GM19328 (cell line): ENCODE measurements around the gene FBLN1.
"Not testable (repeated sequence)": the region's sequence is repeated elsewhere in the genome, so short reads cannot be mapped to it uniquely, and the experiment has no call there.

Experiments used
- ATAC-seq: cut with Tn5 transposase; IDR thresholded peaks from one replicate; pipeline ENCODE4 v1.9.1; 2021; ENCODE audit warnings: mild to moderate bottlenecking, moderate library complexity; ENCODE audit not compliant: unreplicated experiment

FBLN1 gene

GRCh38 chr22:45600790-45601730 lies 98.4 kb downstream of the FBLN1 start:
- no peak for ATAC-seq

- no peak for ATAC-seq
These were observed 99.5 kb downstream of the FBLN1 start for GRCh38 chr22:45602004-45602733.

- no peak for ATAC-seq
These were observed 100.3 kb downstream of the FBLN1 start for GRCh38 chr22:45602824-45603595.

- ATAC-seq = no peak
These were observed 100.9 kb downstream of the FBLN1 start for GRCh38 chr22:45603619-45604018.

GRCh38 chr22:45608045-45608444 lies 105.4 kb downstream of the FBLN1 start:
- not testable (repeated sequence) for ATAC-seq

GRCh38 chr22:45608763-45609180 lies 106.1 kb downstream of the FBLN1 start:
- ATAC-seq = no peak

GRCh38 chr22:45612451-45612901 lies 109.8 kb downstream of the FBLN1 start:
- no peak for ATAC-seq

GRCh38 chr22:45612940-45613339 lies 110.3 kb downstream of the FBLN1 start:
- ATAC-seq = no peak

GRCh38 chr22:45615364-45615763 lies 112.7 kb downstream of the FBLN1 start:
- no peak for ATAC-seq

- ATAC-seq = no peak
These were observed 113.7 kb downstream of the FBLN1 start for GRCh38 chr22:45616432-45616831.

GRCh38 chr22:45617948-45618347 lies 115.3 kb downstream of the FBLN1 start:
- ATAC-seq = no peak

- ATAC-seq = no peak
These were observed 118.0 kb downstream of the FBLN1 start for GRCh38 chr22:45620706-45621105.

- no peak for ATAC-seq
These were observed 119.3 kb downstream of the FBLN1 start for GRCh38 chr22:45621836-45622600.

- not testable (repeated sequence) for ATAC-seq
These were observed 120.9 kb downstream of the FBLN1 start for GRCh38 chr22:45623464-45624145.

GRCh38 chr22:45626198-45626651 lies 123.5 kb downstream of the FBLN1 start:
- ATAC-seq = no peak

- ATAC-seq = no peak
These were observed 125.0 kb downstream of the FBLN1 start for GRCh38 chr22:45627489-45628233.

GRCh38 chr22:45628515-45628914 lies 125.8 kb downstream of the FBLN1 start:
- ATAC-seq = no peak

GRCh38 chr22:45629469-45630089 lies 126.9 kb downstream of the FBLN1 start:
- no peak for ATAC-seq
